HEK293 (cell line): Measurements from ENCODE around the gene CEP112.

ENCODE experiments used
- GFI1B ChIP-seq: fragments of 450-650 bp; formaldehyde crosslinking; IDR thresholded peaks from 2 replicates; pipeline ENCODE4 v1.5.1; 2016; ENCODE audit warnings: missing biosample characterization, missing genetic modification characterization
- KLF7 ChIP-seq: fragments of 450-650 bp; formaldehyde crosslinking; IDR thresholded peaks from 2 replicates; pipeline ENCODE4 v1.5.1; 2016; ENCODE audit warnings: missing biosample characterization, missing genetic modification characterization, borderline replicate concordance
- YY1 ChIP-seq: fragments of 450-650 bp; formaldehyde crosslinking; IDR thresholded peaks from 2 replicates; pipeline ENCODE4 v1.5.1; 2018; ENCODE audit warnings: missing biosample characterization, missing genetic modification characterization
- ZFP37 ChIP-seq: fragments of 450-650 bp; formaldehyde crosslinking; IDR thresholded peaks from 2 replicates; pipeline ENCODE4 v1.5.1; 2016; ENCODE audit warnings: missing biosample characterization, missing genetic modification characterization
- ZNF146 ChIP-seq: fragments of 450-650 bp; formaldehyde crosslinking; IDR thresholded peaks from 2 replicates; pipeline ENCODE4 v1.5.1; 2016; ENCODE audit warnings: missing biosample characterization, missing genetic modification characterization
- ZNF23 ChIP-seq: fragments of 450-650 bp; formaldehyde crosslinking; IDR thresholded peaks from 2 replicates; pipeline ENCODE4 v1.5.1; 2016; ENCODE audit warnings: missing biosample characterization, missing genetic modification characterization, borderline replicate concordance
- ZNF274 ChIP-seq, 2 experiments: fragments of 200-500 bp in 1 of 2; fragments of 450-650 bp in 1 of 2; sonication (Bioruptor generic) in 1 of 2; formaldehyde crosslinking in 1 of 2; IDR thresholded peaks; 2 replicates each; pipeline versions ENCODE4 v1.5.1 to v1.6.1; 2014 to 2016; ENCODE audit warnings: borderline replicate concordance in 1 of 2, inconsistent platforms in 1 of 2, low read length in 1 of 2, missing biosample characterization in 1 of 2, missing genetic modification characterization in 1 of 2
- ZNF426 ChIP-seq: fragments of 450-650 bp; formaldehyde crosslinking; IDR thresholded peaks from 2 replicates; pipeline ENCODE4 v1.5.1; 2017; ENCODE audit warnings: missing biosample characterization, missing genetic modification characterization, mild to moderate bottlenecking, inconsistent platforms, moderate library complexity
- ZNF549 ChIP-seq: fragments of 450-650 bp; IDR thresholded peaks from 2 replicates; pipeline ENCODE4 v1.5.1; 2018; ENCODE audit warnings: missing biosample characterization, missing genetic modification characterization, mild to moderate bottlenecking, inconsistent platforms, moderate library complexity
- ZNF558 ChIP-seq: fragments of 450-650 bp; formaldehyde crosslinking; IDR thresholded peaks from 2 replicates; pipeline ENCODE4 v1.5.1; 2016; ENCODE audit warnings: missing biosample characterization, missing genetic modification characterization
- ZNF623 ChIP-seq: fragments of 450-650 bp; formaldehyde crosslinking; IDR thresholded peaks from 2 replicates; pipeline ENCODE4 v1.5.1; 2016; ENCODE audit warnings: missing biosample characterization, missing genetic modification characterization
- ZNF629 ChIP-seq: fragments of 450-650 bp; formaldehyde crosslinking; IDR thresholded peaks from 2 replicates; pipeline ENCODE4 v1.5.1; 2017; ENCODE audit warnings: missing biosample characterization, missing genetic modification characterization
- TF ChIP-seq, protein P1 (sequence below): fragments of 450-650 bp; formaldehyde crosslinking; IDR thresholded peaks from 2 replicates; pipeline ENCODE4 v1.5.1; 2016; ENCODE audit warnings: missing biosample characterization, missing genetic modification characterization
- TF ChIP-seq, protein P2 (sequence below): fragments of 450-650 bp; formaldehyde crosslinking; IDR thresholded peaks from 2 replicates; pipeline ENCODE4 v1.5.1; 2016; ENCODE audit warnings: missing biosample characterization, missing genetic modification characterization

- TF ChIP-seq, protein P1, sequence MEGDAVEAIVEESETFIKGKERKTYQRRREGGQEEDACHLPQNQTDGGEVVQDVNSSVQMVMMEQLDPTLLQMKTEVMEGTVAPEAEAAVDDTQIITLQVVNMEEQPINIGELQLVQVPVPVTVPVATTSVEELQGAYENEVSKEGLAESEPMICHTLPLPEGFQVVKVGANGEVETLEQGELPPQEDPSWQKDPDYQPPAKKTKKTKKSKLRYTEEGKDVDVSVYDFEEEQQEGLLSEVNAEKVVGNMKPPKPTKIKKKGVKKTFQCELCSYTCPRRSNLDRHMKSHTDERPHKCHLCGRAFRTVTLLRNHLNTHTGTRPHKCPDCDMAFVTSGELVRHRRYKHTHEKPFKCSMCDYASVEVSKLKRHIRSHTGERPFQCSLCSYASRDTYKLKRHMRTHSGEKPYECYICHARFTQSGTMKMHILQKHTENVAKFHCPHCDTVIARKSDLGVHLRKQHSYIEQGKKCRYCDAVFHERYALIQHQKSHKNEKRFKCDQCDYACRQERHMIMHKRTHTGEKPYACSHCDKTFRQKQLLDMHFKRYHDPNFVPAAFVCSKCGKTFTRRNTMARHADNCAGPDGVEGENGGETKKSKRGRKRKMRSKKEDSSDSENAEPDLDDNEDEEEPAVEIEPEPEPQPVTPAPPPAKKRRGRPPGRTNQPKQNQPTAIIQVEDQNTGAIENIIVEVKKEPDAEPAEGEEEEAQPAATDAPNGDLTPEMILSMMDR (tag by site-specific recombination): no peak
- TF ChIP-seq KLF7 (tag by site-specific recombination) (no peak), ZNF549 (tag by site-specific recombination) (no peak), ZNF146 (tag by site-specific recombination) (no peak), GFI1B (tag by site-specific recombination) (no peak), ZNF623 (tag by site-specific recombination) (no peak), YY1 (tag by site-specific recombination) (no peak), ZNF426 (no peak), ZFP37 (tag by site-specific recombination) (no peak), ZNF274 (IDR thresholded peaks at IDR 0.05; ENCODE audit: low read length) (no peak), ZNF274 (tag by site-specific recombination; IDR thresholded peaks at IDR 0.05; ENCODE audit: borderline replicate concordance) (no peak), ZNF23 (tag by site-specific recombination) (no peak), ZNF629 (tag by site-specific recombination) (no peak), ZNF558 (tag by site-specific recombination) (no peak)
- TF ChIP-seq, protein P2, sequence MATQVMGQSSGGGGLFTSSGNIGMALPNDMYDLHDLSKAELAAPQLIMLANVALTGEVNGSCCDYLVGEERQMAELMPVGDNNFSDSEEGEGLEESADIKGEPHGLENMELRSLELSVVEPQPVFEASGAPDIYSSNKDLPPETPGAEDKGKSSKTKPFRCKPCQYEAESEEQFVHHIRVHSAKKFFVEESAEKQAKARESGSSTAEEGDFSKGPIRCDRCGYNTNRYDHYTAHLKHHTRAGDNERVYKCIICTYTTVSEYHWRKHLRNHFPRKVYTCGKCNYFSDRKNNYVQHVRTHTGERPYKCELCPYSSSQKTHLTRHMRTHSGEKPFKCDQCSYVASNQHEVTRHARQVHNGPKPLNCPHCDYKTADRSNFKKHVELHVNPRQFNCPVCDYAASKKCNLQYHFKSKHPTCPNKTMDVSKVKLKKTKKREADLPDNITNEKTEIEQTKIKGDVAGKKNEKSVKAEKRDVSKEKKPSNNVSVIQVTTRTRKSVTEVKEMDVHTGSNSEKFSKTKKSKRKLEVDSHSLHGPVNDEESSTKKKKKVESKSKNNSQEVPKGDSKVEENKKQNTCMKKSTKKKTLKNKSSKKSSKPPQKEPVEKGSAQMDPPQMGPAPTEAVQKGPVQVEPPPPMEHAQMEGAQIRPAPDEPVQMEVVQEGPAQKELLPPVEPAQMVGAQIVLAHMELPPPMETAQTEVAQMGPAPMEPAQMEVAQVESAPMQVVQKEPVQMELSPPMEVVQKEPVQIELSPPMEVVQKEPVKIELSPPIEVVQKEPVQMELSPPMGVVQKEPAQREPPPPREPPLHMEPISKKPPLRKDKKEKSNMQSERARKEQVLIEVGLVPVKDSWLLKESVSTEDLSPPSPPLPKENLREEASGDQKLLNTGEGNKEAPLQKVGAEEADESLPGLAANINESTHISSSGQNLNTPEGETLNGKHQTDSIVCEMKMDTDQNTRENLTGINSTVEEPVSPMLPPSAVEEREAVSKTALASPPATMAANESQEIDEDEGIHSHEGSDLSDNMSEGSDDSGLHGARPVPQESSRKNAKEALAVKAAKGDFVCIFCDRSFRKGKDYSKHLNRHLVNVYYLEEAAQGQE (tag by site-specific recombination): no peak
Observed at GRCh38 chr17:65698381-65699061, 493.4 kb downstream of the CEP112 start.
